ENCODE measurements around the gene CLK4.

The CLK4 gene

DNA sequence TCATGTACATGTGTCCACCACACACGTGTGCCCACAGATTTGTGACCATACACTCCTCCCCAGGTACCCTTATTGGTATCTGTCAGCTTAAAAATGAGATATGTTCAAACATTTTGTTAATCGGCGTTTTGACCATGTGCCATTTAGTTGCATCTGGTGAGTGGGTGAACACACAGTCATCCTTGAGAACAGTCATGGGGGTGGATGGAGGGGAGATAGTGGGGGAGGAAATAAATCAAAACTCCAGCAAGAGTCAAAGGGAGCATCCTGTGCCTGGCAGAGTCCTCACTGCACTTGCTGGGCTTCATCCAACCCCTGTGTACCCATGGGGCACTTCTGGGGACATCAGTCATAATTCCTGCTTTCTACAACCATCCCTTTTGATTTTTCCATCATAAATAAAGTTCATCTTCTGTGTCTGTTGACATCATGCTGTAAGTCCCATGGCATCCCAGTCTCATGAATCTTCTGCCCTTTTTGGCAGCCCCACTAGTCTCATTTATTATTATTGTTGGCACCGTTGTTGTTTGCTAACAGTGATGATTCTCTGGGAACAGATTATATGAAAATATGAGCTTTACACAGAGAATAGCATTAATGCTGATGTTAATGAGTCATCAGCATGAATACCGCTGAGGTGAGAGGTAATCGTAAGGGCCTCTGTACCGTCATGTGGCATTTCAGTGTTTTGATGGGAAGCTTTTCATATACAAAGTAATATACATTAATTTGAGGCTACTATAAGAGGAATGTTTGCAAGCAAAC lies 24.4 kb upstream of the CLK4 start:
- DNase-seq (ENCODE audit: low read depth), result no peak
- H3K4me3 ChIP-seq (ENCODE audit: low read depth, low read length), result no peak overlapping the region
- TF ChIP-seq, protein P1, sequence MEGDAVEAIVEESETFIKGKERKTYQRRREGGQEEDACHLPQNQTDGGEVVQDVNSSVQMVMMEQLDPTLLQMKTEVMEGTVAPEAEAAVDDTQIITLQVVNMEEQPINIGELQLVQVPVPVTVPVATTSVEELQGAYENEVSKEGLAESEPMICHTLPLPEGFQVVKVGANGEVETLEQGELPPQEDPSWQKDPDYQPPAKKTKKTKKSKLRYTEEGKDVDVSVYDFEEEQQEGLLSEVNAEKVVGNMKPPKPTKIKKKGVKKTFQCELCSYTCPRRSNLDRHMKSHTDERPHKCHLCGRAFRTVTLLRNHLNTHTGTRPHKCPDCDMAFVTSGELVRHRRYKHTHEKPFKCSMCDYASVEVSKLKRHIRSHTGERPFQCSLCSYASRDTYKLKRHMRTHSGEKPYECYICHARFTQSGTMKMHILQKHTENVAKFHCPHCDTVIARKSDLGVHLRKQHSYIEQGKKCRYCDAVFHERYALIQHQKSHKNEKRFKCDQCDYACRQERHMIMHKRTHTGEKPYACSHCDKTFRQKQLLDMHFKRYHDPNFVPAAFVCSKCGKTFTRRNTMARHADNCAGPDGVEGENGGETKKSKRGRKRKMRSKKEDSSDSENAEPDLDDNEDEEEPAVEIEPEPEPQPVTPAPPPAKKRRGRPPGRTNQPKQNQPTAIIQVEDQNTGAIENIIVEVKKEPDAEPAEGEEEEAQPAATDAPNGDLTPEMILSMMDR (IDR thresholded peaks at IDR 0.05; ENCODE audit: control insufficient read depth, extremely low read depth, insufficient read depth), result no peak

GRCh38 chr5:178650214-178650613 lies 23.4 kb upstream of the CLK4 start:
- H3K4me3 ChIP-seq (ENCODE audit: low read depth, low read length), result no peak overlapping the region
- TF ChIP-seq, protein P1 (IDR thresholded peaks at IDR 0.05; ENCODE audit: control insufficient read depth, extremely low read depth, insufficient read depth), result no peak
- no peak for DNase-seq (ENCODE audit: low read depth)

DNA sequence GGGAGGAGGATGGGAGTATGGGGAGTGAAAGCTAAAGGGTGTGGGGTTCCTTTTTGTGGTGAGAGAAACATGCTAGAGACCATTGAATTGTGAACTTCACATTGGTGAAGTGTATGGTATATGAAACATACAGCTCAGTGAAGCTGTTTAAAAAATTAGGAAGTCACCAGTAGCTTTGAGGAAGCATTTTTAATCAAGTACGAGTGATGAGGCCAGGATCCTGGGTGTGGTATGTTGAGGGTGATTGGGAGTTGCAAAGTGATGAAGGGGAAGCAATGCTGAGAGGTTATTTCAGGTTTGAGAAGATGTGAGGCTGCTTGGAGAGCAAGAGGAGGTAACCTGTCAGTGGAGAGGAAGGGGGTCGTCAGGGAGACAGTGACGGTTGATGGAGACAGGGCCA lies 22.7 kb upstream of the CLK4 start:
- no peak for DNase-seq (ENCODE audit: low read depth)
- no peak overlapping the region for H3K4me3 ChIP-seq (ENCODE audit: low read depth, low read length)
- TF ChIP-seq, protein P1 (IDR thresholded peaks at IDR 0.05; ENCODE audit: control insufficient read depth, extremely low read depth, insufficient read depth), result no peak

GRCh38 chr5:178644826-178645545 lies 18.1 kb upstream of the CLK4 start:
- TF ChIP-seq, protein P1 (IDR thresholded peaks at IDR 0.05; ENCODE audit: control insufficient read depth, extremely low read depth, insufficient read depth), result no peak
- DNase-seq (ENCODE audit: low read depth), result no peak
- no peak overlapping the region for H3K4me3 ChIP-seq (ENCODE audit: low read depth, low read length)

DNA sequence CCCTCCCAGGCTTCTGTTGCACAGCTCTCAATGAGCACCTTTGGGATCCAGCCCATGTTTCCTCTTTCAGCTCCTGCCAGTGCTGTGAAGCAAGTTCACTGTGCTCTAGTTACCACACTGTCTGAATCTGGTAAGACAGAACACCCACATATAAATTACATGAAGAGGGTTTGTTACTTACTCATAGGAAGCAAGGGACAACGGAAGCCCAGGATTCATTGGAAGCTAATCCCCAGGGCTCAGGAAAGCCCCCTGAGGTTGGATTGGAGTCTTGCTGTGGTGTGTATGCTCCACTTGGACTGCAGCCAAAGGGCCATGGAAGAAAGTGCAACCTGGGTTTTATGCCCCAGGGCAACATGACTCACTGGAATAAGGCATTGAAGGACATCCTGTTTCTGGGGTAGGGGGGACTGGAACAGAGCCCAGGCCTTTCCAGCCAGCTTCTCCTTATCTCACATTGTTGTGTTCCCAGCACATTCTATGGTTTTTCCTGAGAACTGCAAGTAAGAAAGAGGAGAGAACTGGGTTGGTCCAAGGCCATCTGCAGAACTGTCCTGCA lies 15.6 kb upstream of the CLK4 start:
- no peak for DNase-seq (ENCODE audit: low read depth)
- no peak overlapping the region for H3K4me3 ChIP-seq (ENCODE audit: low read depth, low read length)
- TF ChIP-seq, protein P1 (IDR thresholded peaks at IDR 0.05; ENCODE audit: control insufficient read depth, extremely low read depth, insufficient read depth), result no peak

- DNase-seq (ENCODE audit: low read depth), result no peak
- TF ChIP-seq, protein P1 (IDR thresholded peaks at IDR 0.05; ENCODE audit: control insufficient read depth, extremely low read depth, insufficient read depth), result no peak
- H3K4me3 ChIP-seq (ENCODE audit: low read depth, low read length), result no peak overlapping the region
These were observed 14.9 kb upstream of the CLK4 start for GRCh38 chr5:178641711-178642110.

All from LNCaP clone FGC (cell line).